Mesenchymal stem cell (in vitro differentiated cells and primary cell): ENCODE data around the gene JPT1.
"Not testable (repeated sequence)": the region's sequence is repeated elsewhere in the genome, so short reads cannot be mapped to it uniquely, and the experiment has no call there.

Source experiments
- DNase-seq: peaks from one replicate; pipeline ENCODE4 v3.0.0-alpha.2; 2013
- H2AFZ ChIP-seq: one replicate; pipeline ENCODE4 v1.6.1; 2013; ENCODE audit warnings: low read depth, mild to moderate bottlenecking, control low read depth, inconsistent platforms, low read length, moderate library complexity
- H2AK5ac ChIP-seq: 2 replicates; pipeline ENCODE4 v1.6.1; 2013; ENCODE audit warnings: low read length, moderate library complexity, mild to moderate bottlenecking, inconsistent platforms; ENCODE audit not compliant: severe bottlenecking
- H2BK120ac ChIP-seq: one replicate; pipeline ENCODE4 v1.6.1; 2013; ENCODE audit warnings: low read depth, mild to moderate bottlenecking, inconsistent platforms, low read length, moderate library complexity
- H2BK12ac ChIP-seq, 2 experiments: one replicate each; pipeline ENCODE4 v1.6.1; 2013; ENCODE audit warnings: inconsistent platforms in 2 of 2, low read length in 2 of 2, mild to moderate bottlenecking in 2 of 2, moderate library complexity in 2 of 2, control low read depth in 1 of 2
- H2BK15ac ChIP-seq: one replicate; pipeline ENCODE4 v1.6.1; 2013; ENCODE audit warnings: mild to moderate bottlenecking, low read depth, inconsistent platforms; ENCODE audit not compliant: poor library complexity, severe bottlenecking
- H2BK5ac ChIP-seq: 2 replicates; pipeline ENCODE4 v1.6.1; 2013; ENCODE audit warnings: low read depth, mild to moderate bottlenecking, low read length, control low read depth, inconsistent platforms; ENCODE audit not compliant: poor library complexity, severe bottlenecking
- H3K14ac ChIP-seq, 2 experiments: one replicate each; pipeline ENCODE4 v1.6.1; 2013; ENCODE audit warnings: inconsistent platforms in 2 of 2, low read length in 2 of 2, control low read depth in 1 of 2, mild to moderate bottlenecking in 1 of 2, moderate library complexity in 1 of 2
- H3K18ac ChIP-seq, 2 experiments: one replicate each; pipeline ENCODE4 v1.6.1; 2013; ENCODE audit warnings: inconsistent platforms in 2 of 2, low read length in 2 of 2, control low read depth in 1 of 2, low read depth in 1 of 2, mild to moderate bottlenecking in 1 of 2
- H3K23ac ChIP-seq, 2 experiments: one replicate each; pipeline ENCODE4 v1.6.1; 2013; ENCODE audit warnings: inconsistent platforms in 2 of 2, low read length in 2 of 2, mild to moderate bottlenecking in 2 of 2, moderate library complexity in 2 of 2, control low read depth in 1 of 2
- H3K27ac ChIP-seq: 2 replicates; pipeline ENCODE4 v1.5.1; 2013; ENCODE audit warnings: mild to moderate bottlenecking, moderate library complexity, low read length, control low read depth, inconsistent platforms; ENCODE audit not compliant: poor library complexity, severe bottlenecking
- H3K27me3 ChIP-seq, 2 experiments: 2 replicates each; pipeline versions ENCODE4 v1.6.1 to v1.7.0; 2013; ENCODE audit warnings: low read length in 2 of 2, mild to moderate bottlenecking in 2 of 2, moderate library complexity in 2 of 2, control low read depth in 1 of 2, inconsistent platforms in 1 of 2; ENCODE audit not compliant: control insufficient read depth in 1 of 2, insufficient read depth in 1 of 2
- H3K36me3 ChIP-seq, 2 experiments: 2 replicates each; pipeline versions ENCODE4 v1.6.1 to v1.7.0; 2013; ENCODE audit warnings: low read length in 2 of 2, control low read depth in 1 of 2, inconsistent platforms in 1 of 2, low read depth in 1 of 2, mild to moderate bottlenecking in 1 of 2; ENCODE audit not compliant: insufficient read depth in 2 of 2, control insufficient read depth in 1 of 2
- H3K4ac ChIP-seq, 2 experiments: one replicate each; pipeline ENCODE4 v1.6.1; 2013; ENCODE audit warnings: inconsistent platforms in 2 of 2, low read length in 2 of 2, mild to moderate bottlenecking in 2 of 2, moderate library complexity in 2 of 2, control low read depth in 1 of 2, low read depth in 1 of 2
- H3K4me1 ChIP-seq: 2 replicates; pipeline ENCODE4 v1.6.1; 2013; ENCODE audit warnings: low read depth, low read length, control low read depth; ENCODE audit not compliant: control insufficient read depth, insufficient read depth
- H3K4me2 ChIP-seq: 2 replicates; pipeline ENCODE4 v1.6.1; 2013; ENCODE audit warnings: low read length, mild to moderate bottlenecking, inconsistent platforms; ENCODE audit not compliant: poor library complexity, severe bottlenecking
- H3K4me3 ChIP-seq, 2 experiments: 2 replicates each; pipeline versions ENCODE4 v1.5.1 to v1.7.0; 2013; ENCODE audit warnings: low read length in 2 of 2, mild to moderate bottlenecking in 2 of 2, control low read depth in 1 of 2, low read depth in 1 of 2; ENCODE audit not compliant: insufficient read depth in 1 of 2
- H3K79me1 ChIP-seq: replicated peaks from 2 replicates; pipeline ENCODE4 v1.6.1; 2013; ENCODE audit warnings: mild to moderate bottlenecking, control low read depth, low read length, inconsistent platforms; ENCODE audit not compliant: poor library complexity, severe bottlenecking
- H3K9ac ChIP-seq: 2 replicates; pipeline ENCODE4 v1.7.0; 2013; ENCODE audit warnings: mild to moderate bottlenecking, low read length, moderate library complexity
- H3K9me3 ChIP-seq: 2 replicates; pipeline ENCODE4 v1.7.0; 2013; ENCODE audit warnings: mild to moderate bottlenecking, low read length; ENCODE audit not compliant: control insufficient read depth
- H4K8ac ChIP-seq: one replicate; pipeline ENCODE4 v1.6.1; 2013; ENCODE audit warnings: inconsistent platforms, mild to moderate bottlenecking, low read length, moderate library complexity
- H4K91ac ChIP-seq: one replicate; pipeline ENCODE4 v1.6.1; 2013; ENCODE audit warnings: mild to moderate bottlenecking, low read length, inconsistent platforms
- WGBS: methylation state at CpG from one replicate; pipeline ENCODE4 v1.1.7; 2013; ENCODE audit warnings: mixed read lengths; 5-methylcytosine and 5-hydroxymethylcytosine counted together

Gene JPT1

DNA sequence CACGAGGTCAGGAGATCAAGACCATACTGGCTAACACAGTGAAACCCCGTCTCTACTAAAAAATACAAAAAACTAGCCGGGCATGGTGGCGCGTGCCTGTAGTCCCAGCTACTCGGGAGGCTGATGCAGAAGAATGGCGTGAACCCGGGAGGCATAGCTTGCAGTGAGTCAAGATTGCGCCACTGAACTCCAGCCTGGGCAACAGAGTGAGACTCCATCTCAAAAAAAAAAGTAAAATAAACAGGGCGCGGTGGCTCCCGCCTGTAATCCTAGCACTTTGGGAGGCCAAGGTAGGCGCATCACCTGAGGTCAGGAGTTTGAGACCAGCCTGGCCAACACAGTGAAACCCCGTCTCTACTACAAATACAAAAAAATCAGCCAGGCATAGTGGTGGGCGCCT lies 10.3 kb upstream of the JPT1 start:
- not testable (repeated sequence) for H2BK12ac ChIP-seq, H3K9ac ChIP-seq

DNA sequence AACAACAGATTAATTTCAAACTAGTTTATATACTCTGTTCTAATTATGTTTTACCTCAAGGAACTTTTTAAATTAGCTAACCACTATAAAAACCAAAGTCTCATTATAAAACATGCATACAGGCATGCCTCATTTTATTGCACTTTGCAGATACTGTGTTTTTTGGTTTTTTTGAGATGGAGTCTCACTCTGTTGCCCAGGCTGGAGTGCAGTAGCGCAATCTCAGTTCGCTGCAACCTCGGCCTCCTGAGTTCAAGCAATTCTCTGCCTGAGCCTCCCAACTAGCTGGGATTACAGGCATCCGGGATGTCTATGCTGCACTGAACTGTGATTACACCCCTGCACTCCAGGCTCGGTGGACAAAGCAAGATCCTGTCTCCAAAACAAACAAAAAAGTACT lies 8.8 kb upstream of the JPT1 start:
- Histone ChIP-seq H4K8ac (no peak overlapping the region), H3K27ac (no peak overlapping the region), H3K23ac (no peak overlapping the region), H2BK15ac (no peak overlapping the region), H3K27me3 (no peaks in the 10 kb centered on the region), H3K4ac (no peak overlapping the region), H3K4me1 (peaks cover 1% of the 10 kb centered on the region), H3K14ac (no peak overlapping the region), H2BK5ac (no peak overlapping the region), H3K9ac (no peak overlapping the region), H3K18ac (no peak overlapping the region), H2BK120ac (no peak overlapping the region), H3K36me3 (peaks cover 38 to 62% of the 10 kb centered on the region in 2 experiments), H2BK12ac (no peak overlapping the region), H3K79me1 (peaks cover 12% of the 10 kb centered on the region), H2AFZ (no peak overlapping the region), H4K91ac (no peak overlapping the region), H2AK5ac (no peak overlapping the region), H3K9me3 (no peaks in the 10 kb centered on the region), H3K4me2 (no peak overlapping the region), H3K4me3 (no peak overlapping the region)
- no peak for DNase-seq
- 98% methylated on average over 5 of the region's 5 CpGs for WGBS

More for the DNA sequence above, 10.3 kb upstream of the JPT1 start:
- H3K4me3 ChIP-seq, H4K8ac ChIP-seq, H3K4me2 ChIP-seq, H2BK5ac ChIP-seq, H3K18ac ChIP-seq, H3K9me3 ChIP-seq, H3K4me1 ChIP-seq, H3K4ac ChIP-seq, H3K23ac ChIP-seq, H3K27me3 ChIP-seq, H3K27ac ChIP-seq, H4K91ac ChIP-seq, H2BK15ac ChIP-seq, H2BK120ac ChIP-seq, H2AK5ac ChIP-seq, H3K14ac ChIP-seq, H2AFZ ChIP-seq, DNase-seq: not testable (repeated sequence)
- 95% methylated on average over 13 of the region's 15 CpGs for WGBS
- Histone ChIP-seq H3K36me3 (peaks cover 48 to 65% of the 10 kb centered on the region in 2 experiments), H3K79me1 (peaks cover 13% of the 10 kb centered on the region)

DNA sequence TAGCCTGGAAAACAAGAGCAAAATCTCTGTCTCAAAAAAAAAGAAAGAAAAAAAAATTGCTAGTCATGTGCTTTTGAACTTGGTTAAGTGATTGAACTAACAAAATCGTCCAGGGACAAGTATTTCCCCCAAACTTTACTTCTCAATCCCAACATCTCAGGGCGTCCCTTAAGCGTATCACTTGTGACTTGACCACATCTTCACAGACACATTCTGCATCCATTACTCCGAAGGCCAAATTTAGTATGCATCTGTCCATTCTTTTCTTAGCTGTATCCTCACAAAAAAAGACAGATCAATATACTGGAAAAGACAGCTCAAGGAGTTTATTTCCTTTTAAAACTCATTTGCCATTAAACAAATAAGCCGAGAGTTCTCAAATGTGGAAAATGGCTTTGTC lies 5.9 kb upstream of the JPT1 start:
- Histone ChIP-seq H2BK12ac (no peak overlapping the region), H2BK120ac (no peak overlapping the region), H3K4ac (no peak overlapping the region), H3K9me3 (no peaks in the 10 kb centered on the region), H3K79me1 (peaks cover 4% of the 10 kb centered on the region), H3K9ac (no peak overlapping the region), H4K91ac (no peak overlapping the region), H3K27ac (no peak overlapping the region), H4K8ac (no peak overlapping the region), H3K23ac (no peak overlapping the region), H2AK5ac (no peak overlapping the region), H3K36me3 (peaks cover 24 to 47% of the 10 kb centered on the region in 2 experiments), H3K4me2 (no peak overlapping the region), H2AFZ (no peak overlapping the region), H3K4me3 (no peak overlapping the region), H3K4me1 (peaks cover 1% of the 10 kb centered on the region), H3K14ac (no peak overlapping the region), H3K27me3 (no peaks in the 10 kb centered on the region), H3K18ac (no peak overlapping the region), H2BK5ac (no peak overlapping the region), H2BK15ac (no peak overlapping the region)
- DNase-seq = no peak
- WGBS = 96% methylated on average over 4 of the region's 5 CpGs

DNA sequence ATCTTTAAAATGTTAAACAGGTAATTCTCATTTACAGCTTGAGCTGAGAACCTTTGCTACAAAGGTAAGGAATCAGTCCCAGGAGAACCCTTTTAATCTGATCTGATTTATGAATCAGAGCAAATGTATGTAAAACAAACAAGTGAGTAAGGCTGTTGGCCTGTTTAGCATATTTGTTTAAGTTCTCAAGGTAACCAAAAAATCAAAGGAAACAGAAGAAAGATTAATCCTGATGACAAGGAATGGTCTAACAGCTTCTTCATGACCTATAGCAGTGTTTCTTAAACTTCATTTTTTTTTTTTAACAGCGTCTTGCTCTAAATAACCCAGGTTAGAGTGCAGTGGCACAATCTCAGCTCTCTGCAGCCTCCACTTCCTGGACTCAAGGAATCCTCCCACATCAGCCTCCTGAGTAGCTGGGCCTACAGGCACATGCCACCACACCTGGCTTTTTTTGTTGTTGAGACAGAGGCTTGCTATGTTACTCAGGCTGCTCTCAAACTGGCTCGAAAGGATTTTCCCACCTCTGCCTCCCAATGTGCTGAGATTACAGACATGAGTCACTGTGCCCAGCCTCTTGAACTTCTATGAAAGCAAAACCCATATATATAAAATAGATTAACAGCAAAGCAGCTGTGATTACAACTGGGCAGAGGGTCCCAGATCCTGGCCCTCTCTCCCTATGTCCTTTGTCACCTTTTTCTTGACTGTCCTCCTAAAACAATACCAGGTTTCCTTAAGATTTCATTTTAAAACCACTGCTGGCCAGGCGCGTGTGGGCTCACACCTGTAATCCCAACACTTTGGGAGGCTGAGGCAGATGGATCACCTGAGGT lies 5.1 kb upstream of the JPT1 start:
- no peak overlapping the region for H3K4me2 ChIP-seq
- no peaks in the 10 kb centered on the region for H3K9me3 ChIP-seq
- H2AFZ ChIP-seq = no peak overlapping the region
- no peak overlapping the region for H4K91ac ChIP-seq
- H2BK15ac ChIP-seq = no peak overlapping the region
- peak overlapping the region; percentile 38 for H3K27ac ChIP-seq
- no peak overlapping the region for H2BK120ac ChIP-seq
- H3K79me1 ChIP-seq = peaks cover 4% of the 10 kb centered on the region
- no peak overlapping the region for H2AK5ac ChIP-seq
- H3K18ac ChIP-seq = no peak overlapping the region
- no peaks in the 10 kb centered on the region for H3K27me3 ChIP-seq
- no peak overlapping the region for H3K4me3 ChIP-seq
- WGBS = 90% methylated on average over 4 of the region's 4 CpGs
- peaks cover 1% of the 10 kb centered on the region for H3K4me1 ChIP-seq
- H3K4ac ChIP-seq = no peak overlapping the region
- H3K9ac ChIP-seq = no peak overlapping the region
- H3K14ac ChIP-seq = no peak overlapping the region
- no peak overlapping the region for H2BK12ac ChIP-seq
- no peak overlapping the region for H3K23ac ChIP-seq
- peak; percentile 38 for DNase-seq
- H4K8ac ChIP-seq = no peak overlapping the region
- H3K36me3 ChIP-seq = peaks cover 22 to 44% of the 10 kb centered on the region in 2 experiments
- no peak overlapping the region for H2BK5ac ChIP-seq
